Keratinocyte (primary cell): Measurements from ENCODE around the gene SCN1B.
"Not testable (repeated sequence)": the region's sequence is repeated elsewhere in the genome, so short reads cannot be mapped to it uniquely, and the experiment has no call there.

ENCODE experiments used
- EZH2 ChIP-seq: IDR thresholded peaks from one replicate; pipeline ENCODE4 v1.6.1; 2012; ENCODE audit warnings: inconsistent platforms, mild to moderate bottlenecking, low read length, moderate library complexity
- TF ChIP-seq, protein P1 (sequence below), 3 experiments: IDR thresholded peaks in 1 of 3; conservative IDR thresholded peaks in 1 of 3; optimal IDR thresholded peaks in 1 of 3; 2 replicates in 2 of 3; 3 replicates in 1 of 3; pipeline versions ENCODE3 to v1.5.1; 2011; ENCODE audit warnings: low read length in 3 of 3, mild to moderate bottlenecking in 3 of 3, moderate library complexity in 2 of 3, control low read depth in 1 of 3, inconsistent platforms in 1 of 3; ENCODE audit not compliant: insufficient read depth in 2 of 3; ENCODE audit errors: extremely low read depth in 1 of 3

DNA sequence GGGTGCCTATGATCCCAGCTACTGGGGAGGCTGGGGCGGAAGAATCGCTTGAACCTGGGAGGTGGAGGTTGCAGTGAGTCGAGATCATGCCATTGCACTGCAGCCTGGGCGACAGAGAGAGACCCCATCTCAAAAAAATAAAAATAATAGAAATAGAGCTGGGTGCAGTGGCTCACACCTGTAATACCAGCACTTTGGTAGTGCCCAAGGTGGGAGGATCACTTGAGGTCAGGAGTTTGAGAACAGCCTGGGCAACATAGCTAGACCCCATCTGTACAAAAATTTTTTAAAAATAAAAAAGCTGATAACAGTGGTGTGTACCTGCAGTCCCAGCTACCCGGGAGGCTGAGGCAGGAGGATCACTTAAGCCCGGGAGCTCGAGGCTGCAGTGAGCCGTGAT lies 22.8 kb upstream of the SCN1B start:
- TF ChIP-seq, protein P1, sequence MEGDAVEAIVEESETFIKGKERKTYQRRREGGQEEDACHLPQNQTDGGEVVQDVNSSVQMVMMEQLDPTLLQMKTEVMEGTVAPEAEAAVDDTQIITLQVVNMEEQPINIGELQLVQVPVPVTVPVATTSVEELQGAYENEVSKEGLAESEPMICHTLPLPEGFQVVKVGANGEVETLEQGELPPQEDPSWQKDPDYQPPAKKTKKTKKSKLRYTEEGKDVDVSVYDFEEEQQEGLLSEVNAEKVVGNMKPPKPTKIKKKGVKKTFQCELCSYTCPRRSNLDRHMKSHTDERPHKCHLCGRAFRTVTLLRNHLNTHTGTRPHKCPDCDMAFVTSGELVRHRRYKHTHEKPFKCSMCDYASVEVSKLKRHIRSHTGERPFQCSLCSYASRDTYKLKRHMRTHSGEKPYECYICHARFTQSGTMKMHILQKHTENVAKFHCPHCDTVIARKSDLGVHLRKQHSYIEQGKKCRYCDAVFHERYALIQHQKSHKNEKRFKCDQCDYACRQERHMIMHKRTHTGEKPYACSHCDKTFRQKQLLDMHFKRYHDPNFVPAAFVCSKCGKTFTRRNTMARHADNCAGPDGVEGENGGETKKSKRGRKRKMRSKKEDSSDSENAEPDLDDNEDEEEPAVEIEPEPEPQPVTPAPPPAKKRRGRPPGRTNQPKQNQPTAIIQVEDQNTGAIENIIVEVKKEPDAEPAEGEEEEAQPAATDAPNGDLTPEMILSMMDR (optimal IDR thresholded peaks at IDR 0.05 in 1 of 3, IDR thresholded peaks at IDR 0.05 in 1 of 3, conservative IDR thresholded peaks at IDR 0.05 in 1 of 3; ENCODE audit: extremely low read depth in 1 of 3, insufficient read depth in 2 of 3, low read length in 3 of 3): not testable (repeated sequence)
- TF ChIP-seq EZH2: not testable (repeated sequence)
